ENCODE measurements around the gene GGN. TPM values are rescaled to one million over a fixed set of nuclear protein-coding genes. Genes with fewer than 3 reads are reported as not detected.

GGN gene
- total RNA-seq, 1 experiment from 2014 or later, result 0.47 TPM

GRCh38 chr19:38385804-38386257, 2.0 kb downstream of the GGN start:
- ChIA-PET RAD21 (ENCODE audit: low non-redundant PET in 1 of 2, low total read pairs in 2 of 2, uncharacterized antibody in 2 of 2, unreplicated experiment in 2 of 2) (no interaction called here), CTCF (interaction anchor here (1.3 to 1.6 kb wide), 2 partner anchors 11 to 17 kb away, joined by 3 read pairs; partner anchors contain the start of genes FAM98C and PSMD8), POLR2A (no interaction called here)
- H3K9ac ChIP-seq (ENCODE audit: low read length), result no peak overlapping the region
- no TSS peak for BruUV-seq (replicated peaks)
- H3K79me2 ChIP-seq (ENCODE audit: insufficient read depth, low read length), result peaks cover 14% of the 10 kb centered on the region; the same call in 1 of the 2 replicates
- no peaks in the 10 kb centered on the region for H3K9me3 ChIP-seq (ENCODE audit: control insufficient read depth in 1 of 2, insufficient read depth in 1 of 2, low read depth in 1 of 2, low read length in 2 of 2)
- H3K27ac ChIP-seq (ENCODE audit: low read depth, low read length), result no peak overlapping the region; the same call in 1 of the 2 replicates
- TF ChIP-seq POLR2A (IDR thresholded peaks at IDR 0.05; ENCODE audit: borderline replicate concordance, extremely low read depth, insufficient read depth, insufficient read length), result no peak
- DNase-seq (ENCODE audit: low read depth, low spot score) (no peak), ATAC-seq (no peak)
- intact Hi-C loops (cut with micrococcal nuclease), result no loop called here
- H3K4me3 ChIP-seq (replicated peaks in 1 of 2; ENCODE audit: low read depth in 1 of 2, low read length in 2 of 2), result no peak overlapping the region
- H3K9me2 ChIP-seq (ENCODE audit: insufficient read depth), result no peaks in the 10 kb centered on the region
- no peak overlapping the region for H3K4me2 ChIP-seq (ENCODE audit: low read length)
- H3K4me1 ChIP-seq (ENCODE audit: control insufficient read depth in 1 of 2, insufficient read depth in 2 of 2, low read length in 2 of 2), result peaks cover 8 to 34% of the 10 kb centered on the region in 2 experiments
- no peaks in the 10 kb centered on the region for H4K20me1 ChIP-seq (ENCODE audit: insufficient read depth)
- H3K27me3 ChIP-seq (ENCODE audit: insufficient read depth, low read length), result no peaks in the 10 kb centered on the region
- H3K36me3 ChIP-seq (ENCODE audit: control insufficient read depth in 1 of 2, insufficient read depth in 2 of 2, low read length in 2 of 2), result peaks cover 25 to 26% of the 10 kb centered on the region in 2 experiments; a peak in 3 of 4 replicates
- H2AFZ ChIP-seq (ENCODE audit: low read depth, low read length, poor library complexity, severe bottlenecking), result no peak overlapping the region

DNA sequence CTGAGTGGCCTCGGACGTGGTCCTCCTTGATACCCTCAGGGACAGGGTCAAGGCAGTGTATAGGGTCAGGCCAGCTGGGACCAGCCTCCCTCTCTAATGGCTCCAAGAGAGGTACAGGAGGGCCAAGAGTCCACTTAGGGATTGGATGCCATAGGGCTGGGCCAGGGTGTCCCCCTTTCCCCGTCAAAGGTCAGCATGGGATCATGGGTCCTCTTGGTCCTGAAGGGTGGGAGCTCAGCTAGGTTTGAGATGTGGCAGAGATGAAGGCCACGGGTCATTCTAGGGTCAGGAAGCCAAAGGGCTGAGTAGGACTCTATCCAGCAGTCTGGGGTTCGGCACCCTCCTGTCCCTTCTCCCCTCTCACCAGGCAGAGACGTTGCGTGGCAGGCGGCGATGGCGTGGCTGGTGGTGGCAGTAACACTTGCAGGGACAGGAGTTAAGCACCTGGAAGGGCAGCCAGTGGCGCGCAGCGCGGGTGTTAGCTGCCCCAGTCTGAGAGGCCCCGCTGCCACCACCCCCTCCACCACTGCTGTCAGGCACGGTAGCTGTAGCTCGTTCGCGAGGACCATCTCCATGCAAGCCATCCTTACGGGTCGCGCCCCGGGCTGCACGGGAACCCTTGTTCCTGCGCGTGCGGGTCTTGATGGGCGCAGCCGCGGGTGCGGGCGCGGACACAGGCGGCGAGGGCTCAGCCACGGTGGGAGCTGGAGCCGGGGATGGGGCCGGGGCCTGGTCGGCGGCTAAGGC, 2.6 kb downstream of the GGN start:
- no peak for DNase-seq (ENCODE audit: low read depth, low spot score)
- CTCF ChIA-PET, result interaction anchor here (1.3 to 1.6 kb wide), 3 partner anchors 11 to 141 kb away, joined by 3 read pairs; partner anchors contain the start of genes FAM98C and PSMD8
- H3K4me1 ChIP-seq (ENCODE audit: control insufficient read depth in 1 of 2, insufficient read depth in 2 of 2, low read length in 2 of 2), result peaks cover 8 to 34% of the 10 kb centered on the region in 2 experiments
- intact Hi-C loops (cut with micrococcal nuclease), result no loop called here
- H3K27me3 ChIP-seq (ENCODE audit: insufficient read depth, low read length), result no peaks in the 10 kb centered on the region
- H3K27ac ChIP-seq (ENCODE audit: low read depth, low read length), result no peak overlapping the region
- TF ChIP-seq EGR1 (IDR thresholded peaks at IDR 0.05; ENCODE audit: low read depth), result no peak
- TF ChIP-seq POLR2AphosphoS5 (IDR thresholded peaks at IDR 0.05; ENCODE audit: low read depth, low read length), result no peak
- no peak for TF ChIP-seq ZNF274 (IDR thresholded peaks at IDR 0.05; ENCODE audit: low read depth, low read length)
- no peak for TF ChIP-seq EZH2phosphoT487 (IDR thresholded peaks at IDR 0.05; ENCODE audit: borderline replicate concordance)
- TF ChIP-seq SP1 (IDR thresholded peaks at IDR 0.05; ENCODE audit: low read depth), result no peak
- TF ChIP-seq FOSL1 (IDR thresholded peaks at IDR 0.05; ENCODE audit: low read depth), result no peak
- TF ChIP-seq ZFX (IDR thresholded peaks at IDR 0.05), result no peak
- TF ChIP-seq JUND (IDR thresholded peaks at IDR 0.05), result no peak
- TF ChIP-seq, protein P1, sequence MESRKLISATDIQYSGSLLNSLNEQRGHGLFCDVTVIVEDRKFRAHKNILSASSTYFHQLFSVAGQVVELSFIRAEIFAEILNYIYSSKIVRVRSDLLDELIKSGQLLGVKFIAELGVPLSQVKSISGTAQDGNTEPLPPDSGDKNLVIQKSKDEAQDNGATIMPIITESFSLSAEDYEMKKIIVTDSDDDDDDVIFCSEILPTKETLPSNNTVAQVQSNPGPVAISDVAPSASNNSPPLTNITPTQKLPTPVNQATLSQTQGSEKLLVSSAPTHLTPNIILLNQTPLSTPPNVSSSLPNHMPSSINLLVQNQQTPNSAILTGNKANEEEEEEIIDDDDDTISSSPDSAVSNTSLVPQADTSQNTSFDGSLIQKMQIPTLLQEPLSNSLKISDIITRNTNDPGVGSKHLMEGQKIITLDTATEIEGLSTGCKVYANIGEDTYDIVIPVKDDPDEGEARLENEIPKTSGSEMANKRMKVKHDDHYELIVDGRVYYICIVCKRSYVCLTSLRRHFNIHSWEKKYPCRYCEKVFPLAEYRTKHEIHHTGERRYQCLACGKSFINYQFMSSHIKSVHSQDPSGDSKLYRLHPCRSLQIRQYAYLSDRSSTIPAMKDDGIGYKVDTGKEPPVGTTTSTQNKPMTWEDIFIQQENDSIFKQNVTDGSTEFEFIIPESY (IDR thresholded peaks at IDR 0.05; ENCODE audit: extremely low read depth, insufficient replicate concordance, low read length), result no peak
- no peak for TF ChIP-seq ELF1 (IDR thresholded peaks at IDR 0.05; ENCODE audit: borderline replicate concordance, low read depth)
- no peak overlapping the region for H2AFZ ChIP-seq (ENCODE audit: low read depth, low read length, poor library complexity, severe bottlenecking)
- ATAC-seq, result no peak
- H3K4me2 ChIP-seq (ENCODE audit: low read length), result no peak overlapping the region
- peaks cover 28 to 31% of the 10 kb centered on the region in 2 experiments; a peak in 3 of 4 replicates for H3K36me3 ChIP-seq (ENCODE audit: control insufficient read depth in 1 of 2, insufficient read depth in 2 of 2, low read length in 2 of 2)
- no peaks in the 10 kb centered on the region for H4K20me1 ChIP-seq (ENCODE audit: insufficient read depth)
- RAD21 ChIA-PET (ENCODE audit: low non-redundant PET in 1 of 2, low total read pairs in 2 of 2, uncharacterized antibody in 2 of 2, unreplicated experiment in 2 of 2), result no interaction called here
- no peaks in the 10 kb centered on the region for H3K9me2 ChIP-seq (ENCODE audit: insufficient read depth)
- no peak overlapping the region for H3K4me3 ChIP-seq (replicated peaks in 1 of 2; ENCODE audit: low read depth in 1 of 2, low read length in 2 of 2)
- no peak overlapping the region for H3K9ac ChIP-seq (ENCODE audit: low read length)
- POLR2A ChIA-PET, result interaction anchor here (1.5 kb wide), 1 partner anchor 11 kb away, joined by 4 read pairs; the partner anchor contains the start of gene PSMD8
- H3K9me3 ChIP-seq (ENCODE audit: control insufficient read depth in 1 of 2, insufficient read depth in 1 of 2, low read depth in 1 of 2, low read length in 2 of 2), result no peaks in the 10 kb centered on the region
- no TSS peak for BruUV-seq (replicated peaks)
- H3K79me2 ChIP-seq (ENCODE audit: insufficient read depth, low read length), result peaks cover 14% of the 10 kb centered on the region; the same call in 1 of the 2 replicates

Data from HCT116 (cell line).